ENCODE data around the gene TYR.
"Not testable (repeated sequence)": the region's sequence is repeated elsewhere in the genome, so short reads cannot be mapped to it uniquely, and the experiment has no call there.

Gene TYR

DNA sequence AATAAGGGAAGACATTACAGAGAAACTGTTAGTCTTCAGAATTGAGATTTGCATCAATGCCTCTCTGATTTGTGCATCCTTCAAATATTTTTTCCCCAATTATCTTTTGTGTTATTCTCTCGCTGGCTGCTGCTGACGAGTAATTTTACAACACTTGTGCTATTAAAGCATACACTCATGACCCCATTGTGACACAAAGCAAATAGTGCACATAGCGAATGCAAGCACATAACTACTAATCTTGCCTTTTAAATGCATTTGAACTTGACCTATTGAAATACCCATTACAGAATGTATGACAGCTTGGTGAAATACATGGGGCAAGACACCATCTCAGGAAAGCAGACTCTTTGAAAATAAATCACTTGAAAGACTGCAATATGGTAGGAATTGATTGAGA lies 132.9 kb downstream of the TYR start:
- H3K4me1 ChIP-seq (ENCODE audit: control extremely low read depth in 1 of 4, control insufficient read depth in 4 of 4, insufficient read depth in 4 of 4, low read length in 3 of 4); H3K36me3 ChIP-seq (ENCODE audit: control insufficient read depth in 4 of 4, insufficient read depth in 4 of 4, low read length in 3 of 4); DNase-seq; CTCF ChIA-PET; H3K9me3 ChIP-seq (ENCODE audit: control extremely low read depth in 1 of 5, control insufficient read depth in 4 of 5, insufficient read depth in 2 of 5, low read depth in 1 of 5, low read length in 4 of 5); H3K4me3 ChIP-seq (ENCODE audit: control insufficient read depth in 1 of 7, extremely low read depth in 1 of 7, insufficient read depth in 4 of 7, low read depth in 2 of 7, low read length in 6 of 7); H3K27ac ChIP-seq (ENCODE audit: insufficient read depth in 1 of 2, low read depth in 1 of 2, low read length in 2 of 2, poor library complexity in 1 of 2, severe bottlenecking in 2 of 2); H3K27me3 ChIP-seq (replicated peaks in 2 of 5; ENCODE audit: control insufficient read depth in 4 of 5, insufficient read depth in 5 of 5, low read length in 4 of 5); POLR2A ChIA-PET: not testable (repeated sequence)
- 100% methylated on average over 2 of the region's 3 CpGs for WGBS (ENCODE audit: insufficient coverage)

DNA sequence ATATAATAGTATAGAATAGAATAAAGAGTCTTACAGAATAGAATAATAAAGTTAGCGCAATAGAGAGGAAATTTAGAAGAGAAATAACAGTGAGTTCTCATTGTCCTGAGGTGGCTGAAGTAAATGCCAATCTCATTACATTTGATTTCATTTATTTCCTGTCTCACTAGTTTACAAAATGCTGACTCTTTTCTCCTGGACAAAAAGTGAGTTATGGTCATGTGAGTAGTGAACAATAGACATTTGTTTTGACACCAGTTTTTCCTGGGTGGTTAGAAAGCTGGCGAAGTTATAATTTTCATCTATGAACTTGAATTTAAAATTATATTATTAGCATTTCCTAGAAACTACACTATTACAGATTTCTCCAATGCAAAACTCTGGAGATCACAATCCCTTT lies 143.7 kb downstream of the TYR start:
- Histone ChIP-seq H3K27ac (ENCODE audit: insufficient read depth in 1 of 2, low read depth in 1 of 2, low read length in 2 of 2, poor library complexity in 1 of 2, severe bottlenecking in 2 of 2) (no peak overlapping the region), H3K4me1 (ENCODE audit: control extremely low read depth in 1 of 4, control insufficient read depth in 4 of 4, insufficient read depth in 4 of 4, low read length in 3 of 4) (no peaks in the 10 kb centered on the region), H3K27me3 (replicated peaks in 2 of 5; ENCODE audit: control insufficient read depth in 4 of 5, insufficient read depth in 5 of 5, low read length in 4 of 5) (no peaks in the 10 kb centered on the region), H3K36me3 (ENCODE audit: control insufficient read depth in 4 of 4, insufficient read depth in 4 of 4, low read length in 3 of 4) (no peaks in the 10 kb centered on the region), H3K9me3 (ENCODE audit: control extremely low read depth in 1 of 5, control insufficient read depth in 4 of 5, insufficient read depth in 2 of 5, low read depth in 1 of 5, low read length in 4 of 5) (no peaks in the 10 kb centered on the region), H3K4me3 (ENCODE audit: control insufficient read depth in 1 of 7, extremely low read depth in 1 of 7, insufficient read depth in 4 of 7, low read depth in 2 of 7, low read length in 6 of 7) (no peak overlapping the region)
- CTCF ChIA-PET = no interaction called here
- WGBS (ENCODE audit: insufficient coverage) = no CpG with 5 or more reads among the region's 2 CpGs
- DNase-seq = no peak
- POLR2A ChIA-PET = no interaction called here

DNA sequence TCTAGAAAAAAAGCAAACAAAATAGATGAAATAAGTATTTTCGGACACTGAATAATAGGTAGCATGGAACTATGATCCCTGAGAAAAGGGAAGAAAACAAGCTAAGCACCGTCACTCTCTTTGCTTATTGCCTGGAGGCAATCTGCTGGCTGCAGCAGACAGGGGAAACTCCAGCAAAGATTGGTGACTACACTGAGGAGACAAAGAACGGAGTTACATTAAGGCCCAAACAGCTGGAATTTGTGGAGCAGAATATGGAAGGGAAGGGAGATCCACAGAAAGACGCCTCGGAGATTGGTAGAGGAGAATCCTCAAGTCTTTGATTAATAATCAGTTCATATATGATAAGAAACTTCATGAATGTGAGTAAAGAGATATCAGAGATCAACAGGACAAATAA lies 150.2 kb downstream of the TYR start:
- no peak overlapping the region for H3K27ac ChIP-seq (ENCODE audit: insufficient read depth in 1 of 2, low read depth in 1 of 2, low read length in 2 of 2, poor library complexity in 1 of 2, severe bottlenecking in 2 of 2)
- ChIA-PET POLR2A (no interaction called here), CTCF (no interaction called here)
- no peaks in the 10 kb centered on the region for H3K27me3 ChIP-seq (replicated peaks in 2 of 5; ENCODE audit: control insufficient read depth in 4 of 5, insufficient read depth in 5 of 5, low read length in 4 of 5)
- 85% methylated on average over 3 of the region's 5 CpGs for WGBS (ENCODE audit: insufficient coverage)
- no peak overlapping the region for H3K4me3 ChIP-seq (ENCODE audit: control insufficient read depth in 1 of 7, extremely low read depth in 1 of 7, insufficient read depth in 4 of 7, low read depth in 2 of 7, low read length in 6 of 7)
- no peak for DNase-seq
- H3K9me3 ChIP-seq (ENCODE audit: control extremely low read depth in 1 of 5, control insufficient read depth in 4 of 5, insufficient read depth in 2 of 5, low read depth in 1 of 5, low read length in 4 of 5) = no peaks in the 10 kb centered on the region
- H3K4me1 ChIP-seq (ENCODE audit: control extremely low read depth in 1 of 4, control insufficient read depth in 4 of 4, insufficient read depth in 4 of 4, low read length in 3 of 4) = no peaks in the 10 kb centered on the region
- no peaks in the 10 kb centered on the region for H3K36me3 ChIP-seq (ENCODE audit: control insufficient read depth in 4 of 4, insufficient read depth in 4 of 4, low read length in 3 of 4)

DNA sequence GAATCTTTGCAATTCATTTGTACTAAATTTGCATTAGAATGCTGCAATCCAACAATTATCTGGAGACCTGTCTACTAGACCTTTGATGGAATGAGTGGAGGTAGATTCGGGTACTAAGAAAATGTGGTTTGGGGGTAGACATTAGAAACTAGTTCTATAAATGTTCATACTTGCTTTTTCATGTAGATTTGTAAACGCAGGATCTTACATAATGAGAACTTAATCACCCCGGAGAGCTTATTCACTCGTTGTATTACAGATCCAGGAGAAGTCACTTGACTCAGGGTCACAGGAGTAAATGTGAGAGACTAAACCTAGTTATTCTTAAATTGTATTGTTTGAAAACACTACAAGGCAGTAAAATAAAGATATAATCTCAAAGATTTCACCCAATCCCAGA lies 154.3 kb downstream of the TYR start:
- H3K27me3 ChIP-seq (replicated peaks in 2 of 5; ENCODE audit: control insufficient read depth in 4 of 5, insufficient read depth in 5 of 5, low read length in 4 of 5); H3K4me1 ChIP-seq (ENCODE audit: control extremely low read depth in 1 of 4, control insufficient read depth in 4 of 4, insufficient read depth in 4 of 4, low read length in 3 of 4); CTCF ChIA-PET; H3K4me3 ChIP-seq (ENCODE audit: control insufficient read depth in 1 of 7, extremely low read depth in 1 of 7, insufficient read depth in 4 of 7, low read depth in 2 of 7, low read length in 6 of 7); H3K36me3 ChIP-seq (ENCODE audit: control insufficient read depth in 4 of 4, insufficient read depth in 4 of 4, low read length in 3 of 4); POLR2A ChIA-PET; H3K27ac ChIP-seq (ENCODE audit: insufficient read depth in 1 of 2, low read depth in 1 of 2, low read length in 2 of 2, poor library complexity in 1 of 2, severe bottlenecking in 2 of 2); H3K9me3 ChIP-seq (ENCODE audit: control extremely low read depth in 1 of 5, control insufficient read depth in 4 of 5, insufficient read depth in 2 of 5, low read depth in 1 of 5, low read length in 4 of 5); DNase-seq: not testable (repeated sequence)
- WGBS (ENCODE audit: insufficient coverage) = 77% methylated on average over 3 of the region's 4 CpGs

DNA sequence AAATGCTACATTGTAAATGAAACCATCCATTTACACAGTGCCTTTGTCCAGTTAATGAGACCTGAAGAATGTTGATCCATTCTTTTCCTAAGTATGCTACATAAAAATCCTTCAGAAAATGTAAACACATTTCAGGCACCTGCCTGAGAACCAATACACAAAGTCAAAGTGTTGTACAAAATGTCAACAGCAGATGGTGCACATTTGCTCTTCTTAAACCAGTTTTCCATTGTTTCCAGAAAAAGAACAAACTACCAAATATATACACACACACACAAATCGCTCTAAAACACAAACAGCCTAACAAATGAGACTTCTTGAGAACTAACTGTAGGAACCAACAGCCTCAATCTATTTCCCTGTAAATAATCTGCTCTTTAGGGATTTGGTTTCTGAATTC lies 156.0 kb downstream of the TYR start:
- 71% methylated on average over 1 of the region's 1 CpG for WGBS (ENCODE audit: insufficient coverage)
- CTCF ChIA-PET; H3K4me1 ChIP-seq (ENCODE audit: control extremely low read depth in 1 of 4, control insufficient read depth in 4 of 4, insufficient read depth in 4 of 4, low read length in 3 of 4); POLR2A ChIA-PET; H3K9me3 ChIP-seq (ENCODE audit: control extremely low read depth in 1 of 5, control insufficient read depth in 4 of 5, insufficient read depth in 2 of 5, low read depth in 1 of 5, low read length in 4 of 5); H3K27ac ChIP-seq (ENCODE audit: insufficient read depth in 1 of 2, low read depth in 1 of 2, low read length in 2 of 2, poor library complexity in 1 of 2, severe bottlenecking in 2 of 2); H3K36me3 ChIP-seq (ENCODE audit: control insufficient read depth in 4 of 4, insufficient read depth in 4 of 4, low read length in 3 of 4); H3K4me3 ChIP-seq (ENCODE audit: control insufficient read depth in 1 of 7, extremely low read depth in 1 of 7, insufficient read depth in 4 of 7, low read depth in 2 of 7, low read length in 6 of 7); H3K27me3 ChIP-seq (replicated peaks in 2 of 5; ENCODE audit: control insufficient read depth in 4 of 5, insufficient read depth in 5 of 5, low read length in 4 of 5): not testable (repeated sequence)
- peak in 2 of 3 donors; percentile 3 to 6 for DNase-seq

DNA sequence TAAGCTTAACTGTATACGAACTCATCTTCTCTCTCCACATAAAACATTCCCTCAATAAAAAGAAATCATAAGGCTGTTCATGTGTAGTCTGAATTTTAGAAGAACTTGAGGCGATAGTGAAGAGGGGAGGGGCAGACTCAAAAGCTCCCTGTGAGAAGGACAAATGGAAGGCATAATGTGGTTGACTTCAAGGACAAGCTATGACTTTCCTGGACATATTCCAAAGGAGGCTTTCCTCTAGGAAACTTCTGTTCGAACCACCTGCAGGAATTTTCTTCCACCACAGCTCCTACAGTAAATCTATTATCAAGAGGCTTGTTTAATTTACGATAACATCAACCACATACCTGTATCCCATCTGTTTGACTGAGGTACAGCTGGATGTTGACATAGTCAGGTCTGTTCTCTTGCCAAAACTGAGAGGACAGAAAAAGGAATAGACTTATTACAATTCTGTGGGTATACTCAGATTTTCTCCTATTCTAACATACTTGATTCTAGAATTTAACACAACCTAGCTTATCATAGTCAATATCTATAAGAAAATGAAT lies 159.5 kb downstream of the TYR start:
- CTCF ChIA-PET; POLR2A ChIA-PET; H3K9me3 ChIP-seq (ENCODE audit: control extremely low read depth in 1 of 5, control insufficient read depth in 4 of 5, insufficient read depth in 2 of 5, low read depth in 1 of 5, low read length in 4 of 5); H3K4me1 ChIP-seq (ENCODE audit: control extremely low read depth in 1 of 4, control insufficient read depth in 4 of 4, insufficient read depth in 4 of 4, low read length in 3 of 4); H3K36me3 ChIP-seq (ENCODE audit: control insufficient read depth in 4 of 4, insufficient read depth in 4 of 4, low read length in 3 of 4); H3K4me3 ChIP-seq (ENCODE audit: control insufficient read depth in 1 of 7, extremely low read depth in 1 of 7, insufficient read depth in 4 of 7, low read depth in 2 of 7, low read length in 6 of 7); DNase-seq; H3K27ac ChIP-seq (ENCODE audit: insufficient read depth in 1 of 2, low read depth in 1 of 2, low read length in 2 of 2, poor library complexity in 1 of 2, severe bottlenecking in 2 of 2); H3K27me3 ChIP-seq (replicated peaks in 2 of 5; ENCODE audit: control insufficient read depth in 4 of 5, insufficient read depth in 5 of 5, low read length in 4 of 5): not testable (repeated sequence)
- WGBS (ENCODE audit: insufficient coverage) = 70% methylated on average over 2 of the region's 4 CpGs

DNA sequence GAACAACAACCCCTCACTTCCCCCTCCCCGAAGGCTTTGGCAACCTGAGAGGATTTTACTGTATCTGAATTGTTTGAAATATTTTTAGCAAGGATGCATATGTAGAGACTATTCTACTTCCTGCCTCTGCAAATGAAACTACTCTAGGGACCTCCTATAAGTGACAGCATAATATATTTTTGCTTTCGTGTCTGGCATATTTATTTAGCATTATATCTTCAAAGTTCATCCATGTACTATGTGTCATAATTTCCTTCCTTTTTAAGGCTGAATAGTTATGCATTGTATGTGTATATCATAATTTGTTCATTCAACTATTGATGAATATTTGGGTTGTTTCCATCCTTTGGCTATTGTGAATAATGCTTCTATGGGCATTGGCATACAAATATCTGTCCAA lies 160.4 kb downstream of the TYR start:
- H3K27me3 ChIP-seq (replicated peaks in 2 of 5; ENCODE audit: control insufficient read depth in 4 of 5, insufficient read depth in 5 of 5, low read length in 4 of 5); H3K4me1 ChIP-seq (ENCODE audit: control extremely low read depth in 1 of 4, control insufficient read depth in 4 of 4, insufficient read depth in 4 of 4, low read length in 3 of 4); H3K27ac ChIP-seq (ENCODE audit: insufficient read depth in 1 of 2, low read depth in 1 of 2, low read length in 2 of 2, poor library complexity in 1 of 2, severe bottlenecking in 2 of 2); H3K4me3 ChIP-seq (ENCODE audit: control insufficient read depth in 1 of 7, extremely low read depth in 1 of 7, insufficient read depth in 4 of 7, low read depth in 2 of 7, low read length in 6 of 7); POLR2A ChIA-PET; H3K9me3 ChIP-seq (ENCODE audit: control extremely low read depth in 1 of 5, control insufficient read depth in 4 of 5, insufficient read depth in 2 of 5, low read depth in 1 of 5, low read length in 4 of 5); CTCF ChIA-PET; H3K36me3 ChIP-seq (ENCODE audit: control insufficient read depth in 4 of 4, insufficient read depth in 4 of 4, low read length in 3 of 4); DNase-seq: not testable (repeated sequence)
- no CpG with 5 or more reads among the region's 2 CpGs for WGBS (ENCODE audit: insufficient coverage)

DNA sequence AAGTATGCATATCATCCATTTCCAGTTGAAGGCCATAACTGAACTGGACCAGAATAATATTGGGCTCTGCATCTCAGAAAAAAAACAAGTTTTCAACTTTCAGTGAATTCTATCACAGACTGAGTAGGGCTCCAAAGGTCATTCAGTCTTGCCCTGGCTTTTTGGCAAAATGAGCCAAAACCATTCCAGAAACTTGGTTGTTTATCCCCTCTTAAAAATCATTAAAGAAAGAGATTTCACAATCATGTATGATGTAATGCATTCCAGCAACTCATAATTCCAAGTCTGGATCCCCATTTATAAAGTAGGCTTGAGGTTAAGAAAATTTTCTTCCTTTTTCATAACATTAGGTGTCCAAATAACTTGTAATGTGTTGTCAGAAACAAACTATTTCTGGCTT lies 162.8 kb downstream of the TYR start:
- H3K36me3 ChIP-seq (ENCODE audit: control insufficient read depth in 4 of 4, insufficient read depth in 4 of 4, low read length in 3 of 4); H3K27ac ChIP-seq (ENCODE audit: insufficient read depth in 1 of 2, low read depth in 1 of 2, low read length in 2 of 2, poor library complexity in 1 of 2, severe bottlenecking in 2 of 2); H3K4me3 ChIP-seq (ENCODE audit: control insufficient read depth in 1 of 7, extremely low read depth in 1 of 7, insufficient read depth in 4 of 7, low read depth in 2 of 7, low read length in 6 of 7); H3K27me3 ChIP-seq (replicated peaks in 2 of 5; ENCODE audit: control insufficient read depth in 4 of 5, insufficient read depth in 5 of 5, low read length in 4 of 5); POLR2A ChIA-PET; CTCF ChIA-PET; DNase-seq; H3K9me3 ChIP-seq (ENCODE audit: control extremely low read depth in 1 of 5, control insufficient read depth in 4 of 5, insufficient read depth in 2 of 5, low read depth in 1 of 5, low read length in 4 of 5); H3K4me1 ChIP-seq (ENCODE audit: control extremely low read depth in 1 of 4, control insufficient read depth in 4 of 4, insufficient read depth in 4 of 4, low read length in 3 of 4): not testable (repeated sequence)
